GM18502 (cell line): ENCODE data around the gene TMEM39A.

Experiments used
- ATAC-seq: cut with Tn5 transposase; IDR thresholded peaks from one replicate; pipeline ENCODE4 v1.9.1; 2021; ENCODE audit warnings: mild to moderate bottlenecking; ENCODE audit not compliant: unreplicated experiment, poor library complexity

TMEM39A gene, protein sequence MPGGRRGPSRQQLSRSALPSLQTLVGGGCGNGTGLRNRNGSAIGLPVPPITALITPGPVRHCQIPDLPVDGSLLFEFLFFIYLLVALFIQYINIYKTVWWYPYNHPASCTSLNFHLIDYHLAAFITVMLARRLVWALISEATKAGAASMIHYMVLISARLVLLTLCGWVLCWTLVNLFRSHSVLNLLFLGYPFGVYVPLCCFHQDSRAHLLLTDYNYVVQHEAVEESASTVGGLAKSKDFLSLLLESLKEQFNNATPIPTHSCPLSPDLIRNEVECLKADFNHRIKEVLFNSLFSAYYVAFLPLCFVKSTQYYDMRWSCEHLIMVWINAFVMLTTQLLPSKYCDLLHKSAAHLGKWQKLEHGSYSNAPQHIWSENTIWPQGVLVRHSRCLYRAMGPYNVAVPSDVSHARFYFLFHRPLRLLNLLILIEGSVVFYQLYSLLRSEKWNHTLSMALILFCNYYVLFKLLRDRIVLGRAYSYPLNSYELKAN

DNA sequence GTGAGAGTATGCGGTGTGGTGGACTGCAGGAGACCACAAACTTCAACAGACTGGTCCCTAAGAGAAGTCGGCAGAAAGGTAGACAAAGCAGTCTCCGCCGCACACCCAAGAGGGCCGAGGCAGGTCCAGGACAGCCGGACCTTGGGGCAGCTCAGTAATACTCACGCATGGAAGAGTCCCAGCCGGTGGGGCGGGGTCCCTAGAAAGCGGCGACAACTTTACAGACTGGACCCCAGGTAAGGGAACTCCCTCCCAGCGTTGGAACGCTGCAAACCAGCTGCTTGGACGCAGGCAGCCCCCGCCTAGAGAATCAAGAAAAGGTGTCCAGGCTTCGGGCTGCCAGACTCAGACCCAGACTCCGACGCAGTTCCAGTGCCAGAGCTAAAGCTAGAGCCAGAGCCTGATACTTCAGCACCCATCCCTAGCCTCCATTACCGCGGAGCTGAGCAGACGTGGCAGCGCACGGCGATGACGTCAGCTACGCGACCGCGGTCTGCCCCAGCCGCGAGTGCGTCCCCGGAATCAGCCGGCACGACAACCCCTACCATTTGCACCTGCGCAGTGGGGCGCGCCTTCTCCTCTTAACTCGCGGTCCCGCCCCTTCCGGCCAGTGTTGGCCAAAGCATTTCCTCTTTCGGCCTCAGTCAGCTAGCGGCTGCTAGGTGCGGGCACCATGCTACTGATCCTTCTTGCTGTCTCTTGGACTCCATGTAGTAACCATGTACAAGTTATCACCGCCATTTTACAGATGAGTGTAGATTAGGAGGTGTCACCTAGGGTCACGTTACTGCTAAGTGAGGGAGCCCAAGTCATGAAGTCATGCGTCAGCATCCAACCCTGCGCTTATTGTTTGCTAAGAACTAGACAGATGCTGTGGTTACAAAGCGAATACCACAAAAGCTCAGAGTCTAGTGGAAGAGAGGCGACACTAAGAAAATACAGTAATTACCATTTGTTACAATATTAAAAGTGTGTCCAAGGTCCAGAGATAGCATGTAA, at the start of gene TMEM39A:
TMEM39A (minus strand) TSS at position 445 of the 999 bp plus-strand sequence. CDS start 1,541 bp downstream, outside the sequence.
- ATAC-seq: peak; percentile 91

DNA sequence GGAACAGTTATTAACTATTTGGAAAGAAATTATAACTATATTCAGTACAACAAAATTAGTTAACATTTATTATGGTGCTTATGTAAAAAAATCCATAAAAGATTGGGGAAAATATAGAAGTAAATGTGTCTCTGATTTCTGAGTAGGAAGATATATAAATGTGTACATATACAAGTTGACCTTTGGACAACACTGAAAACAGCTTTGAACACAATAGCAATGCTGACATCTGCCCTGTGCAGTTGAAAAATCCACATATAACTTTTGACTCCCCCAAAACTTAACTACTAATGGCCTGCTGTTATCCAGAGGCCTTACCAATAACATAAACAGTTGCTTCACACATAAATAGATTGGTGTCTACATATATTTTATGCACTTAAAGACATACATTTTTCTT, 47.3 kb upstream of the TMEM39A start:
- no peak for ATAC-seq

DNA sequence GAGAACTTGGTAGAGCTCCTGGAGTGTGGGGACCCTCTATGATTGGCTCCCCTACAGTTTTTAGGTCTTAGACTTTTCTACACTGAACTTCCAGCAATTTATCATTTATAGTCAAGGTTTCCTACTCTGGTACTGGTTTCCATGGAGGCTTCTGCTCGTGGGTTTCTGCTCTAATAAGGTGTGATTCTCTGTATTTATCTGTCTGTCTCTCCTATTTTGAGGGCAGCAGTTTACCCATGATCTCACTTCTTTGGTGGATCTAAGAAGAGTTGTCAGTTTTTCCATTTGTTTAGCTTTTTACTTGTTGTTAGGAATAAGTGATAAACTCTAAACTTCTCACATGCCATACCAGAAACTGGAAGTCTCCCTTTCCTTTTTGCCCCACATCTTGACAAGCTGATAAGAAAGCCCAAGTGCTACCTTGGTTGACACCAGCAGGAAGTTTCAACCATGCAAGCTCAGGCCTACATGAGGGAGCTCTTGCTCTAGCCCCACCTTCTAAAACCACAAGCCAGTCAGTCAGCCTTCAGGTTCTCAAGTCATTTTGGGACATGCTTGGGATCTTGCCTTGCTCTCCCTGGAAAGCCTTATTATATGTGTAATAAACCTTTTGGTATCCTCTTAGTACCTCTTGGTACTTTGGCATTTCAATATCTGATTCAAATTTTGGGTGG, 44.9 kb upstream of the TMEM39A start:
- ATAC-seq: peak; percentile 79

DNA sequence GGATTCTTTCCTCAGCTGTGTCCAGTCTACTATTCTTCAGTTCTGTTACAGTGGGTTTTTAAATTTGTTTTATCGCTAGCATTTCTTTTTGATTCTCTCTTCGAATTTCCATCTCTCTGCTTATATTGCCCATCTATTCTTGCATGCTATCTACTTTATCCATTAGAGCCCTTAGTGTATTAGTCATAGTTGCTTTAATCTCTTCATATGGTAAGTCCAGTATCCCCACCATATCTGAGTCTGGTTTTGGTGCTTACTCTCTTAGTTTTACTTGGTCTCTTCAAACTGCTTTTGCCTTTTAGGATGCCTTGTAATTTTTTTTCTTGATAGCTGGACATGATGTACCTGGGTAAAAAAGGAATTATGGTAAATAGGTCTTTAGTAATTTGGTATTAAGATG, 44.0 kb upstream of the TMEM39A start:
- ATAC-seq: no peak

DNA sequence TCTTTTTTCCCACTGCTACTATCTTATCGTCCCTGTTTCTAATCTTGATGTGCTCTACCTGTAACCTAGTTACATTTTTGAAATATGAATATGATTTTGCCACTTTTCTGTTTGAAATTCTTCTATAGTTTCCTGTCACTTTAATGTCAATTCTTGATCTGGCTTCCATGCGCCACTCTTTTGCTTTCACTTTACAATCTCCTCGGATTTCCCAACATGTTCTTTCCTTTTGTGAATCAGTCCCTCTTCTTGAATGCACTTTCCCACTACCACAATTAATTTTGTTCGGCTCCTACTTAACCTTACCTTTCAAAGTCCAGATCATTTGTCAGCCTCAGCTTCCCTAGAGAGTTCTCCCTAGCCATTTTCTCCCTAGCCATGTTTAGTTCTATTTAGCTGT, 43.2 kb upstream of the TMEM39A start:
- no peak for ATAC-seq

DNA sequence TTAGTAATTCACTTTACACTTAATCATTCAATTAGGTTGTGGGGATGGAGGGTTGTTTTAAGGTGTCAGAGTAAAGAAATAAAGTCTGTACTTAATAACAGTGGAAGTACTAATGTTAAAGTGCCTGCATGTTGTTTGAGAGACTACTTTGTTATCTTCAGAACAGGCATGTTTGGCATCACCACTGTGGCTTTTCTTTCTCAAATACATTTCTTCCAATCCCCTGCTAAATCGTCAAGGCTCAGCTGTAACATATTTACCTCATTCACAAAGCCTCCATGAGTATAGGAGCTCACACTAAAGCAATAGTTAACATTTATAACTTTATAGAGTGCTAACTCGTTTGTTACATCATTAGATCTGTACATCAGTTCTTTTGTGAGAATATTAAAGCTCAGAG, 37.5 kb upstream of the TMEM39A start:
- no peak for ATAC-seq

DNA sequence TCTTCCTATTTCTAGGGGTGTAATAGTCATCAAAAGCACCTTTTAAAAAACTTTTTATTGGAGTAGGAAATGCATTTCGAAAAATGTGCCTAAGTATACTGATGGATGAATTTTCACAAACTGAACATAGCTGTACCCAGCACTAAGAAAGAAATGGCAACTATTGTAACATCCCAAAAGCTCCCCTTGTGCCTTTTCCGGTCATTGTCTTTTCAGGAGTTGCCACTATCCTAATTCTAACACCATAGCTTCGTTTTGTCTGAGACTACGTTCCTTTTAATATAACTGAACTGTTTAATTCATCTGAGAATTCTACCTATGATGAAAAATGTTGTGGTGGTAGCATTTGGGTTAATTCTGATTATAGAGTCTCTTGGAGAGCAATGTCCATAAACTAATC, 36.9 kb upstream of the TMEM39A start:
- ATAC-seq: no peak

DNA sequence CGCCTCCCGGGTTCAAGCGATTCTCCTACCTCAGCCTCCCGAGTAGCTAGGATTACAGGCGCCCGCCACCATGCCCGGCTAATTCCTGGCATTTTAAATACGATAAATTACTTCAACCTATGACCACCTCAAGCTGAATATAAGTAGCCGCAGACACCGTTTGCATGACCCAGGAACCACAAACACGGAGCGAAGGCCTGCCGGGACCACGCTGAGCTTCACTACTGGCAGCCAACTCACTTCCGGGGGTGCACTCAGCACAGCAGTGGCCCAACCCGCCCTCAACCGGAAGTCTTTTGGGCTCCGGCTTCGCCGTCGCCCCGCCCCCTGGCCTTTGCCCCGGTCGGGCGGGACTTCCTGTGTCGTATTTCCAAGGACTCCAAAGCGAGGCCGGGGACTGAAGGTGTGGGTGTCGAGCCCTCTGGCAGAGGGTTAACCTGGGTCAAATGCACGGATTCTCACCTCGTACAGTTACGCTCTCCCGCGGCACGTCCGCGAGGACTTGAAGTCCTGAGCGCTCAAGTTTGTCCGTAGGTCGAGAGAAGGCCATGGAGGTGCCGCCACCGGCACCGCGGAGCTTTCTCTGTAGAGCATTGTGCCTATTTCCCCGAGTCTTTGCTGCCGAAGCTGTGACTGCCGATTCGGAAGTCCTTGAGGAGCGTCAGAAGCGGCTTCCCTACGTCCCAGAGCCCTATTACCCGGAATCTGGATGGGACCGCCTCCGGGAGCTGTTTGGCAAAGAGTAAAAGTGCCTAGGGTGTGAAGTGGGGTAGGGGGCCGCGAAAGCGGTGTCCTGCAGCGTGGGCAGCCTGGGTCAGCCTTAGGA, 35.0 kb upstream of the TMEM39A start, which contains the start of gene TIMMDC1:
TIMMDC1 (plus strand) TSS at position 362 of the 826 bp plus-strand sequence; CDS start at position 549, 187 bp downstream.
- ATAC-seq: peak; percentile 98

DNA sequence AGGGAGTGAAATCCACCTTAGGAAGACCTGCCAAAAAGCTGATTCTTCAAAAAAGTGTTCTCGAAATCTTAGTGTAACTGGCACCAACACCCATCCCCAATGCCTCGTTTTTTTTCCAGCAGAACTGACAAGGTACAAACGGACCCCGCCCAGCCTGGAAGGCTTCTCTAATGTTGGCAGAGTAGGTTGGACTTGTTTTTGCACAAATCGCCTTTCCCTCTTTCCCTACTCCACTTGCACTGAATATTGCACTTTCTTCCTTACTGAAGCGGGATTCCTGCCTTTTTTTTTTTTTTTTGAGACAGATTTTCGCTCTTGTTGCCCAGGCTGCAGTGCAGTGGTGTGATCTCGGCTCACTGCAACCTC, 34.4 kb upstream of the TMEM39A start:
- peak; percentile 27 for ATAC-seq

DNA sequence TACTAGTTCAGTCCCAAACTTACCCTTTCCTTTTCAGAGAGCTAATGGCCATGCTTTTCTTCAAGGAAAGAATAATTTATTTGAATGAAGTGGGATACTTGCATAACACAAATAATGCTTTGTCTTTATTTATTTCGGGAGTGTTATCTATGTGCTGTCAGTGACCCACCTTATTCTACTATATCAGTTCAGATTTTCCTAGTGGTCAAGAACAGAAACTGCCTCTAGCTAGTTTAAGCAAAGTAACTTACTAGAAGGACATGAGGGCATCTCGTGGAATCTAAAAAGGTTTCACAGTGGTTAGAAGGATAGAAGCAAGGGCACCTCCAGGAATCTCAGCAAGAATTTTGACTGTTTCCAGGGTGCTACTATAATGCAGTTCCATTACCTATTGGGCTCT, 31.2 kb upstream of the TMEM39A start:
- ATAC-seq: no peak

DNA sequence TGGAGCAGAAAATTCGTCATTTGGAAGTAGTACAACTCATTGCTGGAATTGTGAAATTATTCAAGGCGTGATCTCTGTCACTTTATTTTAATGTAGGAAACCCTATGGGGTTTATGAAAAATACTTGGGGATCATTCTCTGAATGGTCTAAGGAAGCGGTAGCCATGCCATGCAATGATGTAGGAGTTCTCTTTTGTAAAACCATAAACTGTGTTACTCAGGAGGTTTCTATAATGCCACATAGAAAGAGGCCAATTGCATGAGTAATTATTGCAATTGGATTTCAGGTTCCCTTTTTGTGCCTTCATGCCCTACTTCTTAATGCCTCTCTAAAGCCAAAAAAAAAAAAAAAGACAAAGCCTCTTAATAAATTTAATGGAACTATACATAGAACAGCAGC, 29.4 kb upstream of the TMEM39A start:
- no peak for ATAC-seq

DNA sequence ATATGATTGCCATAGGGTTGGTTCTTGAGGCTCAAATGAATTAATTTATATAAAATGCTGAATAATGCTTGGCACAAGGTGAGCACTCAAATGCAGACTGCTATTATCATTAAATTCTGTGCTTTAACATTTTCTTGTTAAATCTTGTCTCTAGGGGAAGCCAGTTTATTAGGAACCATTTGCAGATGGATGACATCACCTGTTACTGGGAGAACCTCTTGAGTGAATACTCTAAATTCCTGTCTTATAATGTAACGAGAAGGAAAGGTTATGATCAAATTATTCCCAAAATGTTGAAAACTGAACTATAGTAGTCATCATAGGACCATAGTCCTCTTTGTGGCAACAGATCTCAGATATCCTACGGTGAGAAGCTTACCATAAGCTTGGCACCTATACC, 28.7 kb upstream of the TMEM39A start:
- ATAC-seq: no peak

DNA sequence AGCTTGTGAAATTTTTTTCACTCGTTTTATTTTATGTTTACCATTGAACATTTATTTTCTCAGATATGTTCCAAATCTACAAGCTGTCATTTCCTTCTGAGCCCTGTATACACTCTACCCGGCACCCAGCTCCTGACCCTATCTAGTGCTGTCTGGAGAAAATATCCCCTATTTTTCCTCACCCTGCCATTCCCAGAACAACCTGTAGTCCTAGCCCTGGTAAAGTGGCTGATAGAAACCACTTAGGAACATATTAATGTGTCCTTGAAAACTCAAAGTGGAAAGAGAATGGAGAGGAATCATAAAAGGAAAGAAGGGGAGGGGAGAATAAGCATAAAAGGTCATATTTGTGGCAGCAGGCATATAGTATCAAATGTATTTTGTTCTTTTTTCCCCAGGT, 26.7 kb upstream of the TMEM39A start:
- no peak for ATAC-seq

DNA sequence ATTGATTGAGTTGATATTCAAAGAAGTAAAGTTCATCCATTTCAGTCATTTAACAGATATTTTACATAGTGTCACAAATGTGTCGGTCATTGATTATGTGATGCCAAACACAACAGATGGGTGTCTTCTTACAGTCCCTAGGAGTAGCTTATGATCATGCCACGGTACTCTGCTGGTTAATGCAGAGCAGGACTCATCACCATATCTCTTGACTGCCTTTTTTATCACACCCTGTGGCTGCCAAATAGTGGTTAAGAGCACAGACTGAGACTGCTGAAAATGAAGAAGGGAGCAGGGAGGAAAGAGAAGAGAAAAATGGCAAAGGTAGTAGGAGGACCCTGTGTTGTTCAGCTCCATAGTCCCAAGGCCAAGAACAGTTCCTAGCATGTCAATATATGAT, 22.1 kb upstream of the TMEM39A start:
- ATAC-seq: no peak

DNA sequence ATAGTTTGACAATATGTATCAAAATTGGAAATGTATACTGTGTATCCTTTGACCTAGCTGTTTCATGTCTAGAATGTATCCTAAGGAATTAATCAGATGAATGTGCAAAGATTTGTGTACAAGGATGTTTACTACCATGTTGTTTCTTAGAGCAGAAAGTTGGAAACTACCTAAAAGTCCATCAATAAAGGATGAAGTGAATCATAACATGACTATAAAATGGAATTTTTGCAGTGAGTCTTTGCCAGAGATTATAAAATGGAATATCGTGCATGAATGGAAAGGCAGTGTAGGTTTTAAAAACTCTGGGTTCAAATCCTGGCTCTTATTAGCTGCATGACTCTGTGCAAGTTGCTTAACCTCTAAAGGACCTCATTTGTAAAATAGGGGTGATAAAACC, 19.7 kb upstream of the TMEM39A start:
- no peak for ATAC-seq

DNA sequence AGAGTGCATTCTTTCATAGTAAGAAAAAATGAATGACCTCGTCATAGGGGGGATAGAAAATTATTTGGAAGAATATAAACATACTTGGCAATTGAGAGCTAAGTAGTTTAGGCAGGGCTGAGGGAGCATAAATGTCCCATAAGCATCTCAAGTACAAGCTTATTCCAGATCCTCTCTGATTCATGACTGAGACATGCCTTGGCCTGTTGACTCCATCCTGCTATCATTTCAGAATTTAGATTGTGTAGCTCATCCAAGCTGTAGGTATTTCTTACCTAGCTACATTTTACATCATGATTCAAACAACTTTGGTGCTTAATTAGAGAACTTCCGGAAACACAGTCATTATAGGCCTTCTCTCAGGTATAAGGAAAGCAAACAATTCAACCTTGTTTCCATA, 17.7 kb upstream of the TMEM39A start:
- no peak for ATAC-seq

DNA sequence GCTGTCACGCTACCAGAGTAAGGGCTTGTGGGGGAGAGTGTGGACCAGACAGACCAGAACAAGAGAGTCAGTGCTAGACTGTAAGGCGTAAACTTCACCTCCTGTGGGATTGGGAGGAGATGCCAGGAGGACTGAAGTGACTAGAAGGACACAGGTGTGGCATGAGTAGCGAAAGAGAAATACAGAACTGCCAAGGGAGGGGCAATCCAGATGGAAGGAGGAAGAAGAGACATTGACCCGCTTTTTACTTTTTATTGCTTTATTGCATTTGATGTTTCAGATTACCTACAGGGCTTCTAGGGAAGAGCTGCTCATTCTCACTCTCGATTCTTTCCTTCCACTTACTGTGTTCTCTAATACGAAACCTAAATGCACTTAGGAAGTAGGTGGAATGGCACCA, 7.5 kb upstream of the TMEM39A start:
- no peak for ATAC-seq

DNA sequence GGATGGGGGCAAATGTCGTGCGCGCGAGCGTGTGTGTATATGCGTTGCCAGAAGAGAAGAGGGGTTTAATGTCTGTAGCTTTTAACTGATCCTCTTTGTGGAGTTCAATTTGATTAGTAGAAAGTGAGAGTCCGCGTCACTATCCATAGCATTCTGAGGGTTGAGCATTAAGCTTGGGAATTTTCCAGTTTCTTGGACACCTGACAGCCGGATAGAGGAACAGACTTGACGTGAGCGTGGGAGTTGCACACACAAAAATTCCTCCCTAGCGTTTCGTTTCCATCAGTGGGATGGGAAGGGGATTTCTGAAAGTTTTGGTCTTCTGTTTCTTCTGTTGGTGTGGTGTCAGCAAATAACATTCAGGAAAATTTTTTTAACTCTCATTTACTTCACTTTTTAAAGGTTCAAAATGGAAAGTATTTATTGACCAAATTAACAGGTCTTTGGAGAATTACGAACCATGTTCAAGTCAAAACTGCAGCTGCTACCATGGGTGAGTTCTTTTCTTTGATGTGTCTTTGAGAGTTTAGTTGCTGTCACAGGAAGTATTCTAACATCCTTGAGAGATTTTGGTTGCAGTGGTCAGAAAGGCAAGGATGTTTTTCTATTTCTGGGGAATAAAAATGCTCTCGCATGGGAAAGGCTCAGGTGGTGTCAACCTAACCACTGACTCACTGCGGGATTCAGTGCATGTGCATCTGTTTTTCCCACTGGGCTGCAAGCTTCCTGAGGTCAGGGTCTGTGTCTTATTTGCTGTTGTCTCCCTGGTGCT, 6.2 kb upstream of the TMEM39A start:
- ATAC-seq: no peak

DNA sequence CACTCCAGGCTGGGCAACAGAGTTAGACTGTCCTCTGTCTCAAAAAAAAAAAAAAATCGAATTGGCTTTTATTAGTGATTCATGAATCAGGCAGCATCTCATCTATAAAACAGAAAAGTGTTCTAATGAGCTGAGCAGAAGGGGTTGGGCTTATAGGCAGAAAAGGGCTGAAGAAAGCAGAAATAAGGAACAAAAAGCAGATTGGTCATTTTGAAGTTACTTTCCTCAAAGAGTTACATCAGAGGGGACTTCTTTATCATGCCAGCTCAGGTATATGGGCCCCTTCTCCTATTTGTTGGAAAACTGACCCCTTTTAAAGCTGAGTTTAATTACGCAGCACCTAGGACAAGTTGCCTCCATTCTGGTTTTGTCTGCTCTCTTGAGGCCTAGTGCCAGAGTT, 4.6 kb upstream of the TMEM39A start:
- ATAC-seq: no peak
